ENCODE data around the gene MRPL23.

- no peak for TF ChIP-seq CTCF (conservative IDR thresholded peaks at IDR 0.05)
- TF ChIP-seq ZFX (IDR thresholded peaks at IDR 0.05): no peak
Observed at GRCh38 chr11:1933416-1934334, 13.5 kb upstream of the MRPL23 start.

Data from C4-2B (cell line).